ENCODE data around the gene SGPP1.
"Not testable (repeated sequence)": the region's sequence is repeated elsewhere in the genome, so short reads cannot be mapped to it uniquely, and the experiment has no call there.

Gene SGPP1

GRCh38 chr14:63707216-63707615, 20.6 kb downstream of the SGPP1 start:
- Histone ChIP-seq H3K9ac (ENCODE audit: low read length in 5 of 5) (no peak overlapping the region), H3K4me3 (ENCODE audit: low read depth in 1 of 5, low read length in 5 of 5) (no peak overlapping the region), H3K36me3 (ENCODE audit: control insufficient read depth in 5 of 5, insufficient read depth in 5 of 5, low read length in 5 of 5) (no peaks in the 10 kb centered on the region), H3K27me3 (ENCODE audit: control insufficient read depth in 5 of 5, insufficient read depth in 4 of 5, low read length in 5 of 5) (no peaks in the 10 kb centered on the region), H3K27ac (ENCODE audit: low read depth, low read length) (no peak overlapping the region), H3K4me1 (ENCODE audit: control insufficient read depth in 5 of 5, insufficient read depth in 5 of 5, low read length in 5 of 5) (peaks cover 0 to 2% (median 2%) of the 10 kb centered on the region in 5 donors), H3K9me3 (ENCODE audit: control insufficient read depth in 5 of 5, low read length in 5 of 5) (no peaks in the 10 kb centered on the region)

DNA sequence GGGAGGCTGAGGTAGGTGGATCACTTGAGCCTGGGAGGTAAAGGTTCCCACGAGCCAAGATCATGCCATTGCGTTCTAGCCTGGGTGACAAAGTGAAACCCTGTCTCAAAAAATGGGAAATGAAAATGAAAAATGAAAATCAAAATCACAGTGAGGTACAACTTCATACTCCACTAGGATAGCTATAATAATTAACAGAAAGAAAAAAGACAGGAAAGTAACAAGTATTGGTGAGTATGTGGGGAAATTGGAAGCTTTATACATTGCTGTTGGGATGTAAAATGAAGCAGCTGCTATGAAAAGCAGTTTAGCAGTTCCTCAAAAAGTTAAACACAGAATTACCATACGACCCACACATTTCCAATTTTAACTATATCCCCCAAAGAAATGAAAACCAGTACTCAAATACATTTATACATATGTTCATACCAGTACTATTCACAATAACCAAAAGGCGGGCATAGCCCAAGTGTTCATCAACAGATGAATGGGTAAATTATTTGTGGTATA, 22.2 kb downstream of the SGPP1 start:
- no peak overlapping the region for H3K4me3 ChIP-seq (ENCODE audit: low read depth in 1 of 5, low read length in 5 of 5)
- no peaks in the 10 kb centered on the region for H3K9me3 ChIP-seq (ENCODE audit: control insufficient read depth in 5 of 5, low read length in 5 of 5)
- H3K27ac ChIP-seq (ENCODE audit: low read depth, low read length): no peak overlapping the region
- H3K4me1 ChIP-seq (ENCODE audit: control insufficient read depth in 5 of 5, insufficient read depth in 5 of 5, low read length in 5 of 5): peaks cover 0 to 6% (median 0%) of the 10 kb centered on the region in 5 donors
- H3K27me3 ChIP-seq (ENCODE audit: control insufficient read depth in 5 of 5, insufficient read depth in 4 of 5, low read length in 5 of 5): no peaks in the 10 kb centered on the region
- H3K36me3 ChIP-seq (ENCODE audit: control insufficient read depth in 5 of 5, insufficient read depth in 5 of 5, low read length in 5 of 5): no peaks in the 10 kb centered on the region
- no peak overlapping the region for H3K9ac ChIP-seq (ENCODE audit: low read length in 5 of 5)

GRCh38 chr14:63702530-63702929, 25.3 kb downstream of the SGPP1 start:
- not testable (repeated sequence) for H3K27ac ChIP-seq (ENCODE audit: low read depth, low read length); H3K4me3 ChIP-seq (ENCODE audit: low read depth in 1 of 5, low read length in 5 of 5); H3K9ac ChIP-seq (ENCODE audit: low read length in 5 of 5); H3K4me1 ChIP-seq (ENCODE audit: control insufficient read depth in 5 of 5, insufficient read depth in 5 of 5, low read length in 5 of 5); H3K36me3 ChIP-seq (ENCODE audit: control insufficient read depth in 5 of 5, insufficient read depth in 5 of 5, low read length in 5 of 5); H3K9me3 ChIP-seq (ENCODE audit: control insufficient read depth in 5 of 5, low read length in 5 of 5); H3K27me3 ChIP-seq (ENCODE audit: control insufficient read depth in 5 of 5, insufficient read depth in 4 of 5, low read length in 5 of 5)

DNA sequence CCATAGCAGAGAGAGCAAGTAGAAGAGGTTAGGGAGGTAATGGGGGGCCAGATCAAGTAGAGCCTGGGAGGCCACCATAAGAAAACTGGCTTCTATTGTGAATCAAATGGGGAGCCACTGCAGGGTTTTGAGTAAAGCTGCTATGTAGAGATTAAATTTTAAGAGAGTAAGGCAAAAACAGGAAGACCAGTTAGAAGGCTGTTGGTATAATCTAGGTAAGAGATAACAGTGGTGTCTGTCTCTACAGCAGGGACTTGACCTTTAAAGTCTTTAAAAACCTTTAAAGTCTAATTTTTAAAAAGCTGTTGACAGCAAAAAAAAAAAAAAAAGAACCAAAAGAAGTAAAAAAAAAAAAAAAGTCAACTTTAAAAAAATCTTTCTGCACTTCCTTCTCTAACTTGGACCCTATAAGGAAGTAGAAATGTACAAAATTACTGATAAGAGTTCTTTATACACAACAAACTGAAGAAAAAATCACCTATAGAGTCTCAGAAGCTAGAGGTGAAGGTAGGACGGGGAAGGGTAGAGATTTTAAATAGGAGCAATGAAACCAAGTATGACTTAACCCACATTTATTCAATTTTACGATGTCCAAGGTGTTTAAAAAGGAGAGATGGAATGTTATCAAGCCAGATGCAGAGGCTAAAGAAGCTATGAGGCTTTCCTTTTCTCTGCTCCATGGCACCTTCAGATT, 26.1 kb downstream of the SGPP1 start:
- Histone ChIP-seq H3K9me3 (ENCODE audit: control insufficient read depth in 5 of 5, low read length in 5 of 5) (no peaks in the 10 kb centered on the region), H3K27ac (ENCODE audit: low read depth, low read length) (no peak overlapping the region), H3K9ac (ENCODE audit: low read length in 5 of 5) (no peak overlapping the region), H3K36me3 (ENCODE audit: control insufficient read depth in 5 of 5, insufficient read depth in 5 of 5, low read length in 5 of 5) (peaks cover 0 to 4% (median 0%) of the 10 kb centered on the region in 5 donors), H3K4me1 (ENCODE audit: control insufficient read depth in 5 of 5, insufficient read depth in 5 of 5, low read length in 5 of 5) (peaks cover 0 to 6% (median 0%) of the 10 kb centered on the region in 5 donors), H3K4me3 (ENCODE audit: low read depth in 1 of 5, low read length in 5 of 5) (no peak overlapping the region), H3K27me3 (ENCODE audit: control insufficient read depth in 5 of 5, insufficient read depth in 4 of 5, low read length in 5 of 5) (no peaks in the 10 kb centered on the region)

DNA sequence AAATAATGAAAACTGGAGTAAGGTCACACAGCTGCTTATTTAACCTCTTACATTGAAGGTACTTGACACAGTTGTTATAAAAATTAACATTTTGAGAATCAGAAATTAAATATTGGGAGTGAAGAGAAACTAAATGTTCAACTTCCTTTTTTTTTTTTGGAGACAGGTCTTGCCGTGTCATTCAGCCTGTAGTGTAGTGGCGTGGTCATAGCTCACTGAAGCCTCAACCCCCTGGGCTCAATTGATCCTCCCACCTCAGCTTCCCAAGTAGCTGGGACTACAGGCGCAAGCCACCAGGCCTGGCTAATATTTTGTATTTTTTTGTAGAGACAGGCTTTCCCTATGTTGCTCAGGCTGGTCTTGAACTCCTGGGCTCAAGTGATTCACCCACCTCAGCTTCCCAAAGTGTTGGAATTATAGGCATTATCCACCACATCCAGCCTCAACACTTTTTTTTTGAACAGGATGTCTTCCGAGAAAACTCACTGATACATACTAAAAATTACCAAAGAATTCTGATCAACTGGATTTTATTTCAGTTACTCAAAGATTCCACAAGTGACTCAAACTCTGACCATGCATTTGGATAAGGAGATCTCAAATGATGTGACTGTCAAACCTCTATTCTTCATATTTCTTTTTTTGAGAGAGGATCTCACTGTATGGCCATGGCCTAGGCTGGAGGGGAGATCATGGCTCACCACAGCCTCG, 35.4 kb downstream of the SGPP1 start:
- Histone ChIP-seq H3K9ac (ENCODE audit: low read length in 5 of 5) (no peak overlapping the region), H3K36me3 (ENCODE audit: control insufficient read depth in 5 of 5, insufficient read depth in 5 of 5, low read length in 5 of 5) (peaks cover 0 to 4% (median 0%) of the 10 kb centered on the region in 5 donors), H3K4me1 (ENCODE audit: control insufficient read depth in 5 of 5, insufficient read depth in 5 of 5, low read length in 5 of 5) (no peaks in the 10 kb centered on the region)

DNA sequence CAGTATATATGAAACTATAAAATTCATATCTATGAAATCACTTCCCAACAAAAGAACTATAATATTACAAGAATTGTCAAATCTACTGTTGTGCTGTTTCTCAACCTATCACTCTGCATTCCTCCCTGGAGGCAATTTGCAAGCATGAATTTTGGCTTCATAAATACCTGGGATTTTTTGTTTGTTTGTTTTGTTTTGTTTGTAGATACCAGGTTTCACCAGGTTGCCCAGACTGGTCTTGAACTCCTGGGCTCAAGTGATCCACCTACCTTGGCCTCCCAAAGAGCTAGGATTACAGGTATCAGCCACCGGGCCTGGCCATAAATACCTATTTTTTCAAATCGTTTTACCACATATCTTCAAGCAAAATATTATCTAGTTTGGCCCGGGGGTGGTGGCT, 38.7 kb downstream of the SGPP1 start:
- no peak overlapping the region for H3K4me3 ChIP-seq (ENCODE audit: low read depth in 1 of 5, low read length in 5 of 5)
- H3K27me3 ChIP-seq (ENCODE audit: control insufficient read depth in 5 of 5, insufficient read depth in 4 of 5, low read length in 5 of 5): no peaks in the 10 kb centered on the region
- no peaks in the 10 kb centered on the region for H3K9me3 ChIP-seq (ENCODE audit: control insufficient read depth in 5 of 5, low read length in 5 of 5)
- peaks cover 5 to 10% (median 6%) of the 10 kb centered on the region in 5 donors for H3K36me3 ChIP-seq (ENCODE audit: control insufficient read depth in 5 of 5, insufficient read depth in 5 of 5, low read length in 5 of 5)
- H3K9ac ChIP-seq (ENCODE audit: low read length in 5 of 5): no peak overlapping the region
- no peaks in the 10 kb centered on the region for H3K4me1 ChIP-seq (ENCODE audit: control insufficient read depth in 5 of 5, insufficient read depth in 5 of 5, low read length in 5 of 5)
- H3K27ac ChIP-seq (ENCODE audit: low read depth, low read length): no peak overlapping the region

More for the DNA sequence above, 35.4 kb downstream of the SGPP1 start:
- no peaks in the 10 kb centered on the region for H3K9me3 ChIP-seq (ENCODE audit: control insufficient read depth in 5 of 5, low read length in 5 of 5)
- no peak overlapping the region for H3K27ac ChIP-seq (ENCODE audit: low read depth, low read length)
- H3K4me3 ChIP-seq (ENCODE audit: low read depth in 1 of 5, low read length in 5 of 5): no peak overlapping the region
- no peaks in the 10 kb centered on the region for H3K27me3 ChIP-seq (ENCODE audit: control insufficient read depth in 5 of 5, insufficient read depth in 4 of 5, low read length in 5 of 5)

- H3K9ac ChIP-seq (ENCODE audit: low read length in 5 of 5): no peak overlapping the region
- H3K27ac ChIP-seq (ENCODE audit: low read depth, low read length): no peak overlapping the region
- no peak overlapping the region for H3K4me3 ChIP-seq (ENCODE audit: low read depth in 1 of 5, low read length in 5 of 5)
- H3K27me3 ChIP-seq (ENCODE audit: control insufficient read depth in 5 of 5, insufficient read depth in 4 of 5, low read length in 5 of 5): no peaks in the 10 kb centered on the region
- H3K9me3 ChIP-seq (ENCODE audit: control insufficient read depth in 5 of 5, low read length in 5 of 5): no peaks in the 10 kb centered on the region
- H3K36me3 ChIP-seq (ENCODE audit: control insufficient read depth in 5 of 5, insufficient read depth in 5 of 5, low read length in 5 of 5): peaks cover 5 to 10% (median 6%) of the 10 kb centered on the region in 5 donors
- H3K4me1 ChIP-seq (ENCODE audit: control insufficient read depth in 5 of 5, insufficient read depth in 5 of 5, low read length in 5 of 5): no peaks in the 10 kb centered on the region
These were observed 40.9 kb downstream of the SGPP1 start for GRCh38 chr14:63686926-63687325.

DNA sequence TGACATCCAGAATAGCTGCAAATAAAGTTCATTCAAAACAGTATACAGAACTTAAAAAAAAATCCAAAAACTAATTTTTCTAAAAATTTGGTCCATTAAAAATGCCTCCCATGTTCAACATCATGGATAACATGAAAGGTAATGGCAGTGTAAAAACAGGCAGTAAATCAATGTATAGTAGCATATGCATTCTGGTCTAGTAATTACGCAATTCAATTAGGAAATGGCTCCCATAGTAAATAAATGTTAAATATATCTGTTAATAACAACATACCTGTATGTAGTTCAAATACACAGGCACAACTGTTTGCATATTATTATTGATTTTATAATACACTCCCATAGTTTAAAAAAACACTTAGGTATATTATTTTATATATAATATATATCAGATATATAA, 42.5 kb downstream of the SGPP1 start:
- H3K36me3 ChIP-seq (ENCODE audit: control insufficient read depth in 5 of 5, insufficient read depth in 5 of 5, low read length in 5 of 5): peaks cover 5 to 10% (median 6%) of the 10 kb centered on the region in 5 donors
- H3K27ac ChIP-seq (ENCODE audit: low read depth, low read length): no peak overlapping the region
- no peaks in the 10 kb centered on the region for H3K9me3 ChIP-seq (ENCODE audit: control insufficient read depth in 5 of 5, low read length in 5 of 5)
- no peak overlapping the region for H3K4me3 ChIP-seq (ENCODE audit: low read depth in 1 of 5, low read length in 5 of 5)
- no peaks in the 10 kb centered on the region for H3K4me1 ChIP-seq (ENCODE audit: control insufficient read depth in 5 of 5, insufficient read depth in 5 of 5, low read length in 5 of 5)
- H3K9ac ChIP-seq (ENCODE audit: low read length in 5 of 5): no peak overlapping the region
- H3K27me3 ChIP-seq (ENCODE audit: control insufficient read depth in 5 of 5, insufficient read depth in 4 of 5, low read length in 5 of 5): no peaks in the 10 kb centered on the region

DNA sequence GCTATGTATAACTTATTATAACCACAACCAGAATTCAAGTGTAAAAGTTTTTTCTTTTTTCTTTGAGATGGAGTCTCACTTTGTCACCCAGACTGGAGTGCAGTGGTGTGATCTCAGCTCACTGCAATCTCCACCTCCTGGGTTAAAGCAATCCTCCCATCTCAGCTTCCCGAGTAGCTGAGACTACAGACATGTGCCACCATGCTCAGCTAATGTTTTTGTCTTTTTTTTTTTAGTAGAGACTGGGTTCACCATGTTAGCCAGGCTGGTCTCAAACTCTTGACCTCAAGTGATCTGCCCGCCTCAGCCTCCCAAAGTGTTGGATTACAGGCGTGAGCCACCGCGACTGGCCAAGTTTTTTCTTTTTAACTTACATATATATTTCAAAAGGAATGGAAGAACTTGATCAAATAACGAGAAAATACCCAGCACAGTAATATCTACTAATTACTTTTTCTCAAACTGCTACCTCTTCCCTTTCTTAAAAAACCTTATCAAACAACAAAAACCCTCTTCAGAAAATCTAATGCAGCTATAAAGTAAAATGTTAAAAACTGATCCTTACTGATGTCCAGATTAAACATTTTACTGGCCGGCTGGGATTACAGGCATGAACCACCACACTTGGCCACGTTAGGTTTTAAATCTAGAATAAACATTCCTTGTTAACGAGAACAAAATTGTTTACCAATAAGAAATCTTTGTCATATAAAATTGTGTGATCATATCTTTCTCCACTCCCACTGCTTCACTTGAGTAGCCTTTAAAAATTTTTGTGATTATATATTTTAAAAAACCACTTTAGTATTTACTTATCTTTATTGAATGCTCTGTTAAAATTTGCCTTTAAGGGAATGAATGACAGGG, 44.9 kb downstream of the SGPP1 start:
- Histone ChIP-seq H3K9ac (ENCODE audit: low read length in 5 of 5) (no peak overlapping the region), H3K9me3 (ENCODE audit: control insufficient read depth in 5 of 5, low read length in 5 of 5) (no peaks in the 10 kb centered on the region), H3K27ac (ENCODE audit: low read depth, low read length) (no peak overlapping the region), H3K36me3 (ENCODE audit: control insufficient read depth in 5 of 5, insufficient read depth in 5 of 5, low read length in 5 of 5) (peaks cover 5 to 9% (median 8%) of the 10 kb centered on the region in 5 donors), H3K4me1 (ENCODE audit: control insufficient read depth in 5 of 5, insufficient read depth in 5 of 5, low read length in 5 of 5) (no peaks in the 10 kb centered on the region), H3K4me3 (ENCODE audit: low read depth in 1 of 5, low read length in 5 of 5) (no peak overlapping the region), H3K27me3 (ENCODE audit: control insufficient read depth in 5 of 5, insufficient read depth in 4 of 5, low read length in 5 of 5) (no peaks in the 10 kb centered on the region)
